ENCODE data around the gene PLXNA4.

Gene PLXNA4

GRCh38 chr7:132321387-132321786, 254.9 kb downstream of the PLXNA4 start:
- Histone ChIP-seq H3K36me3 (ENCODE audit: control insufficient read depth, insufficient read depth, low read length) (no peaks in the 10 kb centered on the region), H3K4me1 (ENCODE audit: control insufficient read depth, insufficient read depth, low read length) (no peaks in the 10 kb centered on the region), H3K4me3 (ENCODE audit: low read depth, low read length) (no peak overlapping the region), H3K27me3 (ENCODE audit: control insufficient read depth, insufficient read depth, low read length) (peaks cover 13% of the 10 kb centered on the region), H3K9me3 (ENCODE audit: control insufficient read depth, insufficient read depth, low read length) (no peaks in the 10 kb centered on the region), H3K9ac (ENCODE audit: low read depth, low read length) (no peak overlapping the region)

GRCh38 chr7:132319481-132319880, 256.8 kb downstream of the PLXNA4 start:
- H3K9ac ChIP-seq (ENCODE audit: low read depth, low read length), result no peak overlapping the region
- no peaks in the 10 kb centered on the region for H3K9me3 ChIP-seq (ENCODE audit: control insufficient read depth, insufficient read depth, low read length)
- H3K4me1 ChIP-seq (ENCODE audit: control insufficient read depth, insufficient read depth, low read length), result no peaks in the 10 kb centered on the region
- H3K4me3 ChIP-seq (ENCODE audit: low read depth, low read length), result no peak overlapping the region
- H3K36me3 ChIP-seq (ENCODE audit: control insufficient read depth, insufficient read depth, low read length), result no peaks in the 10 kb centered on the region
- peaks cover 13% of the 10 kb centered on the region for H3K27me3 ChIP-seq (ENCODE audit: control insufficient read depth, insufficient read depth, low read length)

GRCh38 chr7:132318352-132319318, 257.6 kb downstream of the PLXNA4 start:
- Histone ChIP-seq H3K4me1 (ENCODE audit: control insufficient read depth, insufficient read depth, low read length) (no peaks in the 10 kb centered on the region), H3K9ac (ENCODE audit: low read depth, low read length) (no peak overlapping the region), H3K4me3 (ENCODE audit: low read depth, low read length) (peak overlapping the region; percentile 39), H3K27me3 (ENCODE audit: control insufficient read depth, insufficient read depth, low read length) (peaks cover 13% of the 10 kb centered on the region), H3K9me3 (ENCODE audit: control insufficient read depth, insufficient read depth, low read length) (no peaks in the 10 kb centered on the region), H3K36me3 (ENCODE audit: control insufficient read depth, insufficient read depth, low read length) (no peaks in the 10 kb centered on the region)

GRCh38 chr7:132317701-132318351, 258.4 kb downstream of the PLXNA4 start:
- Histone ChIP-seq H3K27me3 (ENCODE audit: control insufficient read depth, insufficient read depth, low read length) (peaks cover 13% of the 10 kb centered on the region), H3K9ac (ENCODE audit: low read depth, low read length) (no peak overlapping the region), H3K9me3 (ENCODE audit: control insufficient read depth, insufficient read depth, low read length) (no peaks in the 10 kb centered on the region), H3K4me1 (ENCODE audit: control insufficient read depth, insufficient read depth, low read length) (no peaks in the 10 kb centered on the region), H3K36me3 (ENCODE audit: control insufficient read depth, insufficient read depth, low read length) (no peaks in the 10 kb centered on the region), H3K4me3 (ENCODE audit: low read depth, low read length) (peak overlapping the region; percentile 39)

- H3K27me3 ChIP-seq (ENCODE audit: control insufficient read depth, insufficient read depth, low read length), result no peaks in the 10 kb centered on the region
- H3K4me3 ChIP-seq (ENCODE audit: low read depth, low read length), result no peak overlapping the region
- H3K9me3 ChIP-seq (ENCODE audit: control insufficient read depth, insufficient read depth, low read length), result no peaks in the 10 kb centered on the region
- H3K36me3 ChIP-seq (ENCODE audit: control insufficient read depth, insufficient read depth, low read length), result no peaks in the 10 kb centered on the region
- H3K4me1 ChIP-seq (ENCODE audit: control insufficient read depth, insufficient read depth, low read length), result no peaks in the 10 kb centered on the region
- no peak overlapping the region for H3K9ac ChIP-seq (ENCODE audit: low read depth, low read length)
These were observed 263.7 kb downstream of the PLXNA4 start for GRCh38 chr7:132312531-132313055.

- Histone ChIP-seq H3K9ac (ENCODE audit: low read depth, low read length) (no peak overlapping the region), H3K36me3 (ENCODE audit: control insufficient read depth, insufficient read depth, low read length) (no peaks in the 10 kb centered on the region), H3K9me3 (ENCODE audit: control insufficient read depth, insufficient read depth, low read length) (no peaks in the 10 kb centered on the region), H3K4me1 (ENCODE audit: control insufficient read depth, insufficient read depth, low read length) (no peaks in the 10 kb centered on the region), H3K4me3 (ENCODE audit: low read depth, low read length) (no peak overlapping the region), H3K27me3 (ENCODE audit: control insufficient read depth, insufficient read depth, low read length) (no peaks in the 10 kb centered on the region)
These were observed 264.5 kb downstream of the PLXNA4 start for GRCh38 chr7:132311733-132312132.

- H3K9me3 ChIP-seq (ENCODE audit: control insufficient read depth, insufficient read depth, low read length), result no peaks in the 10 kb centered on the region
- no peak overlapping the region for H3K9ac ChIP-seq (ENCODE audit: low read depth, low read length)
- no peak overlapping the region for H3K4me3 ChIP-seq (ENCODE audit: low read depth, low read length)
- no peaks in the 10 kb centered on the region for H3K27me3 ChIP-seq (ENCODE audit: control insufficient read depth, insufficient read depth, low read length)
- H3K36me3 ChIP-seq (ENCODE audit: control insufficient read depth, insufficient read depth, low read length), result no peaks in the 10 kb centered on the region
- H3K4me1 ChIP-seq (ENCODE audit: control insufficient read depth, insufficient read depth, low read length), result no peaks in the 10 kb centered on the region
These were observed 267.0 kb downstream of the PLXNA4 start for GRCh38 chr7:132309102-132309805.

GRCh38 chr7:132307465-132307864, 268.8 kb downstream of the PLXNA4 start:
- no peaks in the 10 kb centered on the region for H3K36me3 ChIP-seq (ENCODE audit: control insufficient read depth, insufficient read depth, low read length)
- no peak overlapping the region for H3K4me3 ChIP-seq (ENCODE audit: low read depth, low read length)
- no peaks in the 10 kb centered on the region for H3K9me3 ChIP-seq (ENCODE audit: control insufficient read depth, insufficient read depth, low read length)
- H3K4me1 ChIP-seq (ENCODE audit: control insufficient read depth, insufficient read depth, low read length), result no peaks in the 10 kb centered on the region
- no peak overlapping the region for H3K9ac ChIP-seq (ENCODE audit: low read depth, low read length)
- H3K27me3 ChIP-seq (ENCODE audit: control insufficient read depth, insufficient read depth, low read length), result no peaks in the 10 kb centered on the region

GRCh38 chr7:132300599-132301277, 275.5 kb downstream of the PLXNA4 start:
- Histone ChIP-seq H3K9ac (ENCODE audit: low read depth, low read length) (no peak overlapping the region), H3K36me3 (ENCODE audit: control insufficient read depth, insufficient read depth, low read length) (no peaks in the 10 kb centered on the region), H3K9me3 (ENCODE audit: control insufficient read depth, insufficient read depth, low read length) (no peaks in the 10 kb centered on the region), H3K4me1 (ENCODE audit: control insufficient read depth, insufficient read depth, low read length) (no peaks in the 10 kb centered on the region), H3K27me3 (ENCODE audit: control insufficient read depth, insufficient read depth, low read length) (no peaks in the 10 kb centered on the region), H3K4me3 (ENCODE audit: low read depth, low read length) (no peak overlapping the region)

GRCh38 chr7:132298790-132299189, 277.5 kb downstream of the PLXNA4 start:
- H3K9me3 ChIP-seq (ENCODE audit: control insufficient read depth, insufficient read depth, low read length), result no peaks in the 10 kb centered on the region
- no peaks in the 10 kb centered on the region for H3K4me1 ChIP-seq (ENCODE audit: control insufficient read depth, insufficient read depth, low read length)
- H3K9ac ChIP-seq (ENCODE audit: low read depth, low read length), result no peak overlapping the region
- H3K36me3 ChIP-seq (ENCODE audit: control insufficient read depth, insufficient read depth, low read length), result no peaks in the 10 kb centered on the region
- no peaks in the 10 kb centered on the region for H3K27me3 ChIP-seq (ENCODE audit: control insufficient read depth, insufficient read depth, low read length)
- H3K4me3 ChIP-seq (ENCODE audit: low read depth, low read length), result no peak overlapping the region

- H3K9ac ChIP-seq (ENCODE audit: low read depth, low read length), result no peak overlapping the region
- no peak overlapping the region for H3K4me3 ChIP-seq (ENCODE audit: low read depth, low read length)
- no peaks in the 10 kb centered on the region for H3K4me1 ChIP-seq (ENCODE audit: control insufficient read depth, insufficient read depth, low read length)
- H3K9me3 ChIP-seq (ENCODE audit: control insufficient read depth, insufficient read depth, low read length), result no peaks in the 10 kb centered on the region
- no peaks in the 10 kb centered on the region for H3K27me3 ChIP-seq (ENCODE audit: control insufficient read depth, insufficient read depth, low read length)
- H3K36me3 ChIP-seq (ENCODE audit: control insufficient read depth, insufficient read depth, low read length), result no peaks in the 10 kb centered on the region
These were observed 279.4 kb downstream of the PLXNA4 start for GRCh38 chr7:132296820-132297219.
